AG08396 (cell line): ENCODE measurements around the gene VAPA.

ENCODE experiments used
- DNase-seq: peaks from one replicate; pipeline ENCODE4 v3.0.0; 2012; ENCODE audit warnings: low spot score, mixed read lengths

VAPA gene

DNA sequence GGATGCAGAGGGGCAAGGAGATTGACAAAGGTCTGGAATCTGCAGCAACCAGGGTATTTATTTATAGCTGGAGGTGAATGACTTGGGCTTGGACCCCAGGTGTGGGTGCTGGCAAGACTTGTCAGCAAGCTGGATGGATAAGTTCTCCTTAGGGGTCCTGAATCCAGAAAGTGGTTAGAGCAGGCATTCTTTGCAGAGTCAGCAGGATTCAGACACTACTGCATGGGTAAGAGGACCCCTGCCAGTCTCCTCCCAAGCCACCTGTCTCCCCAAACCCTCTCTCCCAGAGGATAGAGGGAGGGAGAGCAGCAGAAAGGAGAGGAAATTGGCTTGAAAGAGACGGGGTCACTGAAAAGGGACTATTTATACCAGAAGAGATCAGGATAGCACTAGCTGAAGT is 89.5 kb downstream of the VAPA start:
- no peak for DNase-seq

DNA sequence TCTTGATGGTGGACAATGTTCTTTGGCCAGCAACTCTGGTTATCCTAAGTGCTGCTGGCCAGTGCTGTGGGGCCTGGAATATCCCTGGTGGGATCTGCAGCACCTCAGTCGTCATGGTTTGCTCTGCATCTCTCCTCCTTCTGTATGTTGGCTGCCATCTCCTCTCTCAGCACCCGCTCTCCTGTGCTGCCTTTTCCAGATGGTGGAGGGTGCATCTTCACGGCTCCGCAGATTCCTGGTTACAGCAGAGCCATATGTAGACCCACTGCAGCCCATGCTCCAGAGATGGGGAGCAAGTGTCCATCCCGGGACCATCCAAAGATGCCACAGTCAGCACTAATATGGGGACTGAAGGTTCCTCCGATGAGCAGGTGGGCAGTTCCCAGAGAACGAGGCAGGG is 90.0 kb downstream of the VAPA start:
- no peak for DNase-seq

- peak; percentile 36 for DNase-seq
Measured at GRCh38 chr18:10006311-10006893, 92.6 kb downstream of the VAPA start.

DNA sequence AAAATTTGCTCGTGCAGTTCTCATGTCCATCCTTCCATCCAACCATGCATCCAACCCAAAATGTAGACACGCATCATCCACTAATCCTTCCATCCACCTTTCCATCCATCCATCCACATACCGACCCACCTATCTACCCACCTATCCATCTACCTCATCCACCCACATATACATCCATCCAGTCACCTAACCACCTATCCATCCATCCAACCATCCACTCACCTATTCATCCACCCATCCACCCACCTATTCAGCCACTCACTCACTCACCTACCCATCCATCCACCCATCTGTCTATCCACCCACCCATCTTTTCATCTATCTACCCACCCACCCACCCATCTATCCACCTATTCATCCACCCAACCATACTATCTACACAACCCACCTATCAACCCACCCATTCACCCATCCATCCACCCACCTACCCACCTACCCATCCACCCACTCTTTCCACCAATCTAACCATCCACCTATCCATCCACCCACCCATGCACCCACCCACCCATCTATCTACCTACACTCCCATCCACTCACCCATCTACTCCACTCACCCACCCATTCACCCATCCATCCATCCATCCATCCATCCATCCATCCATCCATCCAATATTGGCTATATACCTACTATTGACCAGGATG is 94.3 kb downstream of the VAPA start:
- DNase-seq = no peak
